DOHH2 (cell line): ENCODE data around the gene DHRS4L2.
"Not testable (repeated sequence)": the region's sequence is repeated elsewhere in the genome, so short reads cannot be mapped to it uniquely, and the experiment has no call there.

Experiments
- EZH2phosphoT487 ChIP-seq: fragments of 200-600 bp; sonication (generic); IDR thresholded peaks from 2 replicates; pipeline ENCODE4 v1.6.1; 2017; ENCODE audit warnings: borderline replicate concordance, mild to moderate bottlenecking, antibody characterized with exemption, low read length, moderate library complexity, mixed read lengths
- TF ChIP-seq, protein P1 (sequence below): fragments of 200-600 bp; sonication (generic); IDR thresholded peaks from one replicate; pipeline ENCODE4 v1.5.1; 2014; ENCODE audit warnings: antibody characterized with exemption, mild to moderate bottlenecking, low read depth, low read length; ENCODE audit not compliant: poor library complexity, severe bottlenecking

DNA sequence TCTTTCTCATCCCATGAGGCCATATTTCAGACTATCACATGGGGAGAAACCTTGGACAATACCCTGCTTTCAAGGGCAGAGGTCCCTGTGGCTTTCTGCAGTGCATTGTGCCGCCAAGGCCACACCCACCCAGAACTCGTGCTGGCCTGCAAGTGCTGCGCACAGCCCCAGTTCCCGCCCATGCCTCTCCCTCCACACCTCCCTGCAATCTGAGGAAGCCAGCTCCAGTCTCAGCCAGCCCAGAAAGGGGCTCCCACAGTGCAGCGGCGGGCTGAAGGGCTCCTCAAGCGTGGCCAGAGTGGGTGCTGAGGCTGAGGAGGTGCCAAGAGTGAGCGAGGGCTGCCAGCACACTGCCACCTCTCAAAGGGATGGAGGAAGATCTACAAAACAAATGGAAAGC is 15.6 kb upstream of the DHRS4L2 start:
- TF ChIP-seq, protein P1, sequence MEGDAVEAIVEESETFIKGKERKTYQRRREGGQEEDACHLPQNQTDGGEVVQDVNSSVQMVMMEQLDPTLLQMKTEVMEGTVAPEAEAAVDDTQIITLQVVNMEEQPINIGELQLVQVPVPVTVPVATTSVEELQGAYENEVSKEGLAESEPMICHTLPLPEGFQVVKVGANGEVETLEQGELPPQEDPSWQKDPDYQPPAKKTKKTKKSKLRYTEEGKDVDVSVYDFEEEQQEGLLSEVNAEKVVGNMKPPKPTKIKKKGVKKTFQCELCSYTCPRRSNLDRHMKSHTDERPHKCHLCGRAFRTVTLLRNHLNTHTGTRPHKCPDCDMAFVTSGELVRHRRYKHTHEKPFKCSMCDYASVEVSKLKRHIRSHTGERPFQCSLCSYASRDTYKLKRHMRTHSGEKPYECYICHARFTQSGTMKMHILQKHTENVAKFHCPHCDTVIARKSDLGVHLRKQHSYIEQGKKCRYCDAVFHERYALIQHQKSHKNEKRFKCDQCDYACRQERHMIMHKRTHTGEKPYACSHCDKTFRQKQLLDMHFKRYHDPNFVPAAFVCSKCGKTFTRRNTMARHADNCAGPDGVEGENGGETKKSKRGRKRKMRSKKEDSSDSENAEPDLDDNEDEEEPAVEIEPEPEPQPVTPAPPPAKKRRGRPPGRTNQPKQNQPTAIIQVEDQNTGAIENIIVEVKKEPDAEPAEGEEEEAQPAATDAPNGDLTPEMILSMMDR, result not testable (repeated sequence)
- not testable (repeated sequence) for TF ChIP-seq EZH2phosphoT487
